DMS153 treated with DMSO at 0.1 percent for 48 hours (cell line): ENCODE measurements around the gene TAF12.
"Not testable (repeated sequence)": the region's sequence is repeated elsewhere in the genome, so short reads cannot be mapped to it uniquely, and the experiment has no call there.

Experiments
- DNase-seq: peaks from one replicate; lab custom pipeline; 2025; ENCODE audit not compliant: unreplicated experiment; lab: John Stamatoyannopoulos, UW

The TAF12 gene

GRCh38 chr1:28582248-28582615 lies 60.6 kb downstream of the TAF12 start:
- peak; percentile 83 for DNase-seq

DNA sequence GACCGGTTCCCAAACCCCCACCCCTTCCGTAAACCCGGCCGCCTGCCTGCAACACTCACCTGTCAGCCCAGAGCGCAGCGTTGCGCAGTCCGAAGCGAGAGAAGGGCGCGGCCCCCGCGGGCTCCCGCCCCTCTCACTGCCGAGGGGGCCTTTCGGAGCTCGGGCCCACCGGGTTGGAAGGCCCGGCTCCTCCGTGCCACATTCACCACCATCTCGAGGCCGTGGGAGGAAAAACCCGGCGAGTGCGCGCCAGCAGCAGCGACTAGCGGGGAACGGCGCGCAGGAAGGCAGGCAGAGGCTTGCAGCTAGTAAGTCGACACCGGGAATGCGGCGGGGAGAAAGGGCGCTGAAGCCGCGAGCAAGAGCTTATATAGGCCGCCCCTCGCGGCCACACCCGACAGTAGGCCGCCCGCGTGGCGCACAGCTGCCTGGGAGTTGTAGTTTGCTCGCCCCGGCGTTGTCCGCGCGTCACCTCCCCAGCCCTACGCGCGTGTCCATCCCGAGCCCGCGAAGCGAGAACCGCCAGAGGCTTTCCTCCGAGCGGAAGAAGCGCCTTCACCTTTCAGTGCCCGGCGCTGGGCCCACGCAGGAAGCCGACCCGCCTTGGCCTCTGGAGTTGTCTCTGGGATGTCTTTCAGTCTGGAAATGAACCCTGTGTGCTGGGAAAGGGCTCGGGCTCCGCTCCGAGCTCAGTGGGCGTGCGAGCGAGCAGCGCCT lies 61.2 kb downstream of the TAF12 start:
- peak; percentile 100 for DNase-seq

GRCh38 chr1:28580722-28581530 lies 61.9 kb downstream of the TAF12 start:
- peak; percentile 73 for DNase-seq

- no peak for DNase-seq
Observed at GRCh38 chr1:28579401-28579800, 63.5 kb downstream of the TAF12 start.

GRCh38 chr1:28578696-28579218 lies 64.1 kb downstream of the TAF12 start:
- no peak for DNase-seq

GRCh38 chr1:28577738-28578536 lies 64.9 kb downstream of the TAF12 start:
- no peak for DNase-seq

GRCh38 chr1:28577052-28577678 lies 65.7 kb downstream of the TAF12 start:
- no peak for DNase-seq

DNA sequence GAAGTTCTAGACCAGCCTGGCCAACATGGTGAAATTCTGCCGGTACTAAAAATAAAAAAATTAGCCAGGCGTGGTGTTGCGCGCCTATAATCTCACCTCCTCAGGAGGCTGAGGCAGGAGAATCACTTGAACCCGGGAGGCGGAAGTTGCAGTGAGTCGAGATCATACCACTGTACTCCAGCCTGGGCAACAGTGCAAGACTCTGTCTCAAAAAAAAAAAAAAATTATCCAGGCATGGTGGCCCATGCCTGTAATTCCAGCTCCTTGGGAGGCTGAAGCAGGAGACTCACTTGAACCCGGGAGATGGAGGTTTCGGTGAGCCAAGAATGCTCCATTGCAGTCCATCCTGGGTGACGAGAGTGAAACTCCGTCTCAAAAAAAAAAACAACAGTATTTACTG lies 69.3 kb downstream of the TAF12 start:
- DNase-seq, result no peak

- not testable (repeated sequence) for DNase-seq
Observed at GRCh38 chr1:28572891-28573290, 70.0 kb downstream of the TAF12 start.

DNA sequence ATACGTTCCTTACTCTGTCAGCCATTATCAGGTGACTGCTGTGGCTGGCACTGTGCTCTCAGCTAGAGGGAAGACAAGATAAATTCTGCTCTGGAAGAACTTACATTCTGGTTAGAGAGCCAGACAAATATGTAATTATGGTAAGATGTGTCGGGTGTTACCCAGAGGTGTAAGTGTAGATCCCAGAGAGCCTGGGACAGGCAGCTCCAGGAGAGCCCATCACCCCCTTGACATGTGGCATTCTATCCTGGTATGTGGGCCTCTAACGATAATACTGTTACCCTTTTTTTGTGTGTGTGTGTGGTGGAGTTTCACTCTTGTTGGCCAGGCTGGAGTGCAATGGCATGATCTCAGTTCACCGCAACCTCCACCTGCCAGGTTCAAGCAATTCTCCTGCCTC lies 71.0 kb downstream of the TAF12 start:
- no peak for DNase-seq

DNA sequence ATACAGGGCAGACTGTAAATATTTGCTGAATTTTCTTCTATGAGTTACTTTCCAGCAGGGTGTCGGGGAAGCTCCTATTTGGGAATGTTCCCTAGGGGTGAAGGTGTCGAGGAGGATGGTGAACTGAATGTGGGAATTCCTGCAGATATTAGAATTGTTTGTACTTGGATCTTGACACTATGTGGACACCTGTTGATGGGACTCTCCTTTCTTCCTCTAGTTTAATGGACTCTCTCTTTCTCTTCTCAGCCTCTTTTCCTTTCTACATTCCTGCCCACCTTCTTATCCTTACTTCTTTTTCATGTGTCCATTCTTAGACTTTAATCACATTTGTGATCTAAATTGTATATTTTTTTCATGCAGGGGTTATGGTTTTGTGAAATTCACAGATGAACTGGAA lies 75.9 kb downstream of the TAF12 start:
- DNase-seq, result no peak

- no peak for DNase-seq
Observed at GRCh38 chr1:28565726-28566125, 77.1 kb downstream of the TAF12 start.

DNA sequence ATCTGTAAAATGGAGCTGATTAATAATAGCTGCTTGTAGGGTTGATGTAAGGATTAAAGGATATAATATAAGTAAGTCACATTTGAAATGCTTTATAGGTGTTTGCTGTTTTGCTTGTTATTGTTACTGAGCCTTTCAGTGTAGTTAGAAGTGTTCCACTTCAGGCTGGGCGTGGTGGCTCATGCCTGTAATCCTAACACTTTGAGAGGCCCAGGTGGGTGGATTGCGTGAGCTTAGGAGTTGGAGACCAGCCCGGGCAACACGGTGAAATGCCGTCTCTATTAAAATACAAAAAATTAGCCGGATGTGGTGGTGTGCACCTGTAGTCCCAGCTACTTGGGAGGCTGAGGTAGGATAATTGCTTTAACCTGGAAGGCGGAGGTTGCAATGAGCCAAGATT lies 77.8 kb downstream of the TAF12 start:
- DNase-seq, result no peak

- no peak for DNase-seq
Observed at GRCh38 chr1:28564310-28564709, 78.6 kb downstream of the TAF12 start.

- no peak for DNase-seq
Observed at GRCh38 chr1:28560886-28561285, 82.0 kb downstream of the TAF12 start.
